GF-D8 (cell line): ENCODE results near the gene IL17A.
"Not testable (repeated sequence)": the region's sequence is repeated elsewhere in the genome, so short reads cannot be mapped to it uniquely, and the experiment has no call there.

Experiments
- DNase-seq: peaks from one replicate; lab custom pipeline; 2025; lab: John Stamatoyannopoulos, UW

The IL17A gene

DNA sequence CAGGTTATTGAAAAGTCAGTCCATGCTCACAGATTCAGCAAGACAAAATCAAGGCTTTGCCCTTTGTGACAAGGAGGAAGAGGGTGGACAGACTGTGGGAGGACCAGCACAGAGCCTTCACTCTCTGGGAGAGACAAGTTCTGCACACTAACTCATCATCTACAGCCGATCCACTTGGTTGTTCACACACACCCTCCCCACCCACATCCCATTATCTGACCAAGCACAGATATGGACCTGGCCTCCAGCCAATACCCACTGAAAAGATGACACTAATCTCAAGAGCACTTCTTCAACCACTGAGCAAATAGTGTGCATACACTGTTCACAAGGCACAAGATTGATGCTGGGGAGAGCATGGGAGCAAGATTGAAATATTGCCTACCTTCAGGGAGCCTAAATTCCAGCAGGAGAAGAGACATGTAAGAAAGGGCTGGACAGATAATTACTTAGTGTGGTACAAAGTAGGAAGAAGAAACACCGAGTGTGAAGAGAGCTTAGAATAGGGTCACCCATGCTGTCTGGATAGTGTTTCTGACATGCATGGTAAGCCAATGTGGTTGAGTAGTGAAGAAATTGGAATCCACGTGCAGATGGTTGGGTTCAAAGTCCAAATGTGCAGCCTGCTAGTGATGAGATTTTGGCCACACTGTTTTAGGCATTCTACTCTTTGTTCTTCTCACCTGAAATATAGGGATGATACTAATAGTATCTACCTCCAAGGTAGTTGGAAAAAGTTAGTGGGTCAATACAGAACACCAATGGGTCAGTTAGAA is 21.7 kb upstream of the IL17A start:
- no peak for DNase-seq

DNA sequence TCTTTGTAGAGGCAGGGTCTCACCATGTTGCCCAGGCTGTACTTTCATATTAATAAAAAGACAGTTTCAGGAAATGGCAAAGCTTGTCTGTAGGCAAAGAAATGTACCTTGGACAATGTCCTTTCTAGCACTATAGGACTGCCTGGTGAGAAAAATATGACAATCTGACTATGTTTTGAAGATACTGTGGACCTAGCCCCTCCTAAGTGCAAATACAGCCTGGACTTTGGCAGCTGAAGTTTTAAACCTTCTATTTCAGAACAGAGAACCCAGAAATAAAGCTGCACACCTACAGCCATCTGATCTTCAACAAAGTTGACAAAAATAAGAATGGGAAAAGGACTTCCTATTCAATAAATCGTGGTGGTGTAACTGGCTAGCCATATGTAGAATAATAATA is 18.9 kb upstream of the IL17A start:
- DNase-seq, result no peak

DNA sequence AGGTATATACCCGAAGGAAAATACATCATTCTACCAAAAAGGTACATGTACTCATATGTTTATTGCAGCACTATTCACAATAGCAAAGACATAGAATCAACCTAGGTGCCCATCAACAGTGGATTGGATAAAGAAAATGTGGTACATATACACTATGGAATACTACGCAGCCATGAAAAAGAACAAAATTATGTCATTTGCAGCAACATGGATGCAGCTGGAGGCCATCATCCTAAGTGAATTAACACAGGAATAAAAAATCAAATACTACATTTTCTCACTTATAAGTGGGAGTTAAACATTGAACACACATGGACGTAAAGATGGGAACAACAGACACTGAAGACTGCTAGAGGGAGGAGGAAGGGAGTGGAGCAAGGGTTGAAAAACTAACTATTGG is 17.8 kb upstream of the IL17A start:
- not testable (repeated sequence) for DNase-seq

- DNase-seq, result no peak
Observed at GRCh38 chr6:52174118-52174517, 12.1 kb upstream of the IL17A start.

- DNase-seq, result no peak
Observed at GRCh38 chr6:52176550-52176949, 9.6 kb upstream of the IL17A start.

- no peak for DNase-seq
Observed at GRCh38 chr6:52177961-52178360, 8.2 kb upstream of the IL17A start.

GRCh38 chr6:52180787-52181558 is 5.2 kb upstream of the IL17A start:
- DNase-seq, result no peak

DNA sequence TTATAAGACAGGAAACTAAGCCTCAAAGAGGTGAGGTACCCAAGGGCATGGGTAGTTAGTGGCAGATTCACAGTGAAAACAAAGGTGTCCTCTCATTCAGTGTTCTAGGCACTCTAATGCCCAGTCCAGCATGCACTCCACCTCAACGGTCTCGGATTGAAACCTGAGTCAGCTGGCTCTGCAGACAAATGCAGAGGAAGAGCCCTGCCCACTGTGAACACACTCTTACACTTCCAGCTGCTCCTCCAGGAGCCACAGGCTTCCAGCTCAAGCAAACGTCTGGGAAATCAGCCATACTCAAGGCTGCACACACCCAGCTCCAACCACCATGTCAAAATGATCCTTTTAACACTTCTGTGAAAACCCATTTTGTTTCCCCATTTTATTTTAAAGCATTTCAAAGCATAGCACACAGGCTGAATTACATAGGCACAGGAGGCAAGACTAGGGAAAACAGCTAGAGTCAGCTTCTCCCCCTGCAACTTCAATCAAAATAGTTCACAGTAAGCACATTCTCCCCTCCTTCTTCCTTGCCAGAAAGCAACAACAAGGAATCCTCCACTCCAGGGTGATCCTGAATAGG is 3.0 kb upstream of the IL17A start:
- DNase-seq, result no peak

DNA sequence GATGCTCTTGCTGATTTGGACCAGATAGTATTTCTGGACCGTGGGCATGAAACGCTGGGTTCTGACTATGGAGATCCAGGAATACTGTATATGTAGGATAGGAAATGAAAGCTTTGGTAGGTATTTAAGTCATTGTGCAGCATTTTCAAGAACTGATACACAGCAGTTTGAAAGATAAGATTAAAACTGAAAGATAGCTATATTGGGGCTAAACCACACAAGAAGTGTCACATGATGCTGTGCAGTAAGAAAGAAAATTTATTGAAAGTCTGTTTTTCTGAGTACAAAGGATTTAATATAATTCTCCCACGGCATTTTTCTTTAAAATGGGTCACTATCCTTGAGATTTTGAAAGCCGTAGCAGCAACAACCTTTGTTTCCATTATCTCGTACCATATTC is 305 bp downstream of the IL17A start:
- DNase-seq, result no peak

- no peak for DNase-seq
Observed at GRCh38 chr6:52187098-52187497, 923 bp downstream of the IL17A start.

DNA sequence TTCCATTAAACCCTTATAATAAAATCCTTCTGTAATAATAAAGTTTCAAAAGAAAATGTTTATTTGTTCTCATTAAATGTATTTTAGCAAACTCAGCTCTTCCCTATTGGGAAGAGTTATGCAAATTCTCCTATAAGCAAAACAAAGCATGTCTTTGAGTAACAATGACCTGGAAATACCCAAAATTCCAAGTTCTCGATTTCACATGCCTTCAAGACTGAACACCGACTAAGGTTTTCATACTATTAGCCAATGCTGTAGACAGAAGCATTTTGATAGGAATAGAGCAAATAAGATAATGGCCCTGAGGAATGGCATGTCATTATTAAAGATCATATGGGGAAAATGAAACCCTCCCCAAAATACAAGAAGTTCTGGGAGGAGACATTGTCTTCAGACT is 3.8 kb downstream of the IL17A start:
- no peak for DNase-seq

DNA sequence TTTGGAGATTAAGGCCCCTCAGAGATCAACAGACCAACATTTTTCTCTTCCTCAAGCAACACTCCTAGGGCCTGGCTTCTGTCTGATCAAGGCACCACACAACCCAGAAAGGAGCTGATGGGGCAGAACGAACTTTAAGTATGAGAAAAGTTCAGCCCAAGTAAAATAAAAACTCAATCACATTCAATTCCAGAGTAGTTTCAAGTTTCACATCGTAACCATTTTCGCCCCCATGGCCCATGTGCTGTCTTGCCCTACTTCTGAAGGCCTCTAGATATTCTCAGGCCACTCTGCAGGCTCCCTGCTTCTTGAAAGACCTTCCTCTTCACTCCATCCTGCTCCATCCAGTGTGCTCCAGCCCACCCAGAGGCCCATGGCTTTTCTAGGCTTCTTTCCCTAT is 4.2 kb downstream of the IL17A start:
- DNase-seq, result no peak

GRCh38 chr6:52191824-52192223 is 5.6 kb downstream of the IL17A start:
- no peak for DNase-seq

- DNase-seq, result no peak
Observed at GRCh38 chr6:52195886-52196285, 9.7 kb downstream of the IL17A start.

- not testable (repeated sequence) for DNase-seq
Observed at GRCh38 chr6:52200088-52200487, 13.9 kb downstream of the IL17A start.

DNA sequence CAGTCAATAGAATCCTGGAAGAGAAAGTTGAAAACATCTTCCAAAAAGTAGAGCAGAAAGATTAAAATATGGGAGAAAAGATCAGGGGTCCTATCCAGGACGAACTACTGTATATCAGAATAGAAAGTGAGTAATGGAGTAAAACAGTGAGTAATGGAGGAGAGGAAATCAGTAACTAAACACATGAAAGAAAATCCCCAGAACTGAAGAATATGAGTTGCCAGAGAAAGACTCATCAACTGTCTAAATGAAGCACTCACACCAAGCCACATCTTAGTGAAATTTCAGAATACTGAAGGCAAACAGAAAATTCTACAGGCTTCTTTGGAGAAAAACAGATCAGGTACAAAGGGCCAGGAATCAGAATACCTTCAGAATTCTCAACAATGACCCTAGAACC is 14.9 kb downstream of the IL17A start:
- DNase-seq, result no peak

- no peak for DNase-seq
Observed at GRCh38 chr6:52201493-52201892, 15.3 kb downstream of the IL17A start.

- no peak for DNase-seq
Observed at GRCh38 chr6:52207066-52207465, 20.9 kb downstream of the IL17A start.

- no peak for DNase-seq
Observed at GRCh38 chr6:52208612-52209011, 22.4 kb downstream of the IL17A start.

GRCh38 chr6:52209770-52210169 is 23.6 kb downstream of the IL17A start:
- DNase-seq, result no peak

DNA sequence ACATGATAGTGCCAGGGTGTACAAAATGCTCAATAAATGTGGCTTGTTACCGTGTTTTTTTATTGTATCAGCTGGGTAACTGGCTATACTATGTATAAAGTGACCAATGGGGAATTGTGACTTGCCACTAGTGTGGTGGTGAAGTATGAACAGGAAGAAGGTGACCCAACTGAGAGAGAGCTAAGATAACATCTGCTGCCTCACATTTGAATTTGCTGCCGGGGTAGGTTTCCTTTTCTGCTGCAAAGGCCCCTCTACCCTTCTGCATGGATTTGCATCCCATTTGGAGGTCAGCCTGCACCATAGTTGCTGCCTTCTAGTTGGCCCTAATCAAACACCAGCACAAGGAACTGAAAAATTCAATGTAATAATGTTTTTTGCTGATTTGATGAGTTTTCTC is 24.1 kb downstream of the IL17A start:
- no peak for DNase-seq

DNA sequence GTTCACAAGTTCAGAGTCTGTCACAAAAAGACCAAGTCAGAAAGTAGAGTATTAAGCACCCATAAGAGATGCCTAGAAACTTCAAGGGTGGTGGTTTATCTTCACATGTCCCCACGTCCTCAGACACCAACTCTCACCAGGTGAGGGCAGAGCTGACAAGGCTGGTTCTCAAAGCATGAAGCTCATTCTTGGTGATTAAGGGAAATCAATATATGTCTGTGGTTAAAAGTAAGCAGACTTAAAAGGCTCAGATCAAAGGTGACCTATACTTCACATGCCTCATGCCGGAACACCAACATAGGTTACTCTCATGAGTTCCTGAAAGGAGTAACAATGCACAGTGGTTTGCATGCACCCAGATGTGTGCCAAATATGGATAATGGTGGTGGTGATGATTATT is 27.0 kb downstream of the IL17A start:
- DNase-seq, result no peak

DNA sequence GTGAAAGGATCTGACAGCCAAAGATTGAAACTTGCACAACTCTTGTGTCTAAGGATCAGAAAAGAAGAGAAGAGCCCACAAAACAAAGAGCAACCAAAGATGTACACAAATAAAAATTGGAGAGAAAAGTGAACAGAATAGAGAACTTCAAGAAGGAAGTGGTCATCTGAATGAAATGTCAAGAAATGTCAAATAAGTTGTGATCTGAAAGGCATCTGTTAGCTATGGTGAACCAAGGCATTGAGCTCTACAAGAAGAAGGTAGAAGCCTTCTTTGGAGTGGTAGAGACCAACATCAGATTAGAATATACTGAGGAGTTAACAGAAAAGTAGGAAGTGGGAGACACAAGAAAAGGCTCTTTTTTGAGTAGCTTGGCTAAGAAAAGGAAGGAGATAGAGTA is 29.6 kb downstream of the IL17A start:
- DNase-seq, result no peak
